K562 (cell line): Measurements from ENCODE around the gene OSBP2.

ENCODE experiments used
- ARHGAP35 ChIP-seq: fragments of 450-650 bp; IDR thresholded peaks from 2 replicates; pipeline ENCODE4 v1.6.1; 2018; ENCODE audit not compliant: partially characterized antibody
- CREB1 ChIP-seq, 2 experiments: sonication (generic) in 1 of 2; formaldehyde crosslinking in 1 of 2; IDR thresholded peaks; 2 replicates each; pipeline versions ENCODE4 v1.6.1 to v1.8.0; 2012 to 2022; ENCODE audit warnings: inconsistent platforms in 1 of 2, mild to moderate bottlenecking in 1 of 2, missing genetic modification reagents in 1 of 2, moderate library complexity in 1 of 2
- CTCF ChIP-seq, 3 experiments: IDR thresholded peaks in 2 of 3; conservative IDR thresholded peaks in 1 of 3; 2 replicates each; pipeline ENCODE4 v1.5.1; 2011 to 2012; ENCODE audit warnings: low read length in 3 of 3, mild to moderate bottlenecking in 3 of 3, control low read depth in 2 of 3, improper control_type of control experiment in 1 of 3, inconsistent platforms in 1 of 3, low read depth in 1 of 3, mixed read lengths in 1 of 3, moderate library complexity in 1 of 3; ENCODE audit not compliant: insufficient read depth in 2 of 3
- EGR1 ChIP-seq: fragments of 450-650 bp; conservative IDR thresholded peaks from 2 replicates; pipeline ENCODE4 v1.6.1; 2017; ENCODE audit warnings: mild to moderate bottlenecking
- ELF1 ChIP-seq: fragments of 200-800 bp; sonication (Bioruptor generic); IDR thresholded peaks from 2 replicates; pipeline ENCODE4 v1.6.1; 2016; ENCODE audit warnings: missing genetic modification characterization, missing compliant biosample characterization
- EZH2 ChIP-seq: IDR thresholded peaks from 2 replicates; pipeline ENCODE4 v1.6.1; 2012; ENCODE audit warnings: low read depth, mild to moderate bottlenecking, inconsistent platforms, low read length, borderline replicate concordance
- FOS ChIP-seq: IDR thresholded peaks from 3 replicates; pipeline ENCODE4 v1.6.1; 2011; ENCODE audit not compliant: insufficient read length; ENCODE audit errors: extremely low read depth
- HMG20A ChIP-seq: fragments of 450-650 bp; formaldehyde crosslinking; conservative IDR thresholded peaks from 2 replicates; pipeline ENCODE4 v1.4.0; 2020; ENCODE audit warnings: mild to moderate bottlenecking, mixed read lengths
- KAT8 ChIP-seq: fragments of 450-650 bp; IDR thresholded peaks from 2 replicates; pipeline ENCODE4 v1.6.1; 2016; ENCODE audit warnings: low read depth, mild to moderate bottlenecking
- KLF16 ChIP-seq: IDR thresholded peaks from 2 replicates; pipeline ENCODE4 v1.6.1; 2016; ENCODE audit warnings: antibody characterized with exemption
- MYC ChIP-seq, 2 experiments: fragments of 250-450 bp in 1 of 2; sonication (Bioruptor Pico) in 1 of 2; IDR thresholded peaks; 2 replicates each; pipeline versions ENCODE4 v1.5.1 to v1.6.1; 2012 to 2021; ENCODE audit warnings: low read depth in 2 of 2, borderline replicate concordance in 1 of 2, improper control_type of control experiment in 1 of 2, low read length in 1 of 2, mild to moderate bottlenecking in 1 of 2, moderate library complexity in 1 of 2
- PML ChIP-seq: IDR thresholded peaks from 2 replicates; pipeline ENCODE4 v1.6.1; 2012; ENCODE audit warnings: low read length, inconsistent platforms
- SIN3A ChIP-seq, 2 experiments: fragments of 150-350 bp in 1 of 2; IDR thresholded peaks; 2 replicates each; pipeline ENCODE4 v1.6.1; 2011 to 2016; ENCODE audit warnings: borderline replicate concordance in 2 of 2, low read depth in 2 of 2, low read length in 2 of 2, mild to moderate bottlenecking in 2 of 2, moderate library complexity in 2 of 2; ENCODE audit not compliant: control insufficient read depth in 1 of 2
- TF ChIP-seq, protein P1 (sequence below): sonication (generic); formaldehyde crosslinking; IDR thresholded peaks from 2 replicates; pipeline ENCODE4 v1.9.0; 2022; ENCODE audit warnings: mild to moderate bottlenecking, missing genetic modification reagents

- TF ChIP-seq PML (no peak), EGR1 (no peak), MYC (IDR thresholded peaks at IDR 0.05; ENCODE audit: low read depth, low read length) (no peak), MYC (CRISPR knock-in tag; IDR thresholded peaks at IDR 0.05; ENCODE audit: borderline replicate concordance, low read depth) (no peak), ARHGAP35 (no peak), ELF1 (tag) (no peak), EZH2 (no peak), CTCF (IDR thresholded peaks at IDR 0.05 in 2 of 3, conservative IDR thresholded peaks at IDR 0.05 in 1 of 3; ENCODE audit: insufficient read depth in 2 of 3, low read depth in 1 of 3, low read length in 3 of 3) (no peak), KAT8 (no peak), FOS (no peak), KLF16 (no peak), HMG20A (no peak), CREB1 (IDR thresholded peaks at IDR 0.05) (no peak), CREB1 (CRISPR knock-in tag; IDR thresholded peaks at IDR 0.05) (no peak), SIN3A (IDR thresholded peaks at IDR 0.05; ENCODE audit: borderline replicate concordance in 2 of 2, control insufficient read depth in 1 of 2, low read depth in 2 of 2, low read length in 2 of 2) (no peak)
- TF ChIP-seq, protein P1, sequence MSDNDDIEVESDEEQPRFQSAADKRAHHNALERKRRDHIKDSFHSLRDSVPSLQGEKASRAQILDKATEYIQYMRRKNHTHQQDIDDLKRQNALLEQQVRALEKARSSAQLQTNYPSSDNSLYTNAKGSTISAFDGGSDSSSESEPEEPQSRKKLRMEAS (CRISPR knock-in tag) = no peak
Measured at GRCh38 chr22:30830907-30831306, 136.2 kb downstream of the OSBP2 start.
